Mammary epithelial cell (primary cell): ENCODE measurements around the gene MAPKAPK3.

Experiments used
- EZH2 ChIP-seq: IDR thresholded peaks from 2 replicates; pipeline ENCODE4 v1.6.1; 2012; ENCODE audit warnings: low read length, inconsistent platforms, borderline replicate concordance
- TF ChIP-seq, protein P1 (sequence below), 2 donors: IDR thresholded peaks in 1 of 2; conservative IDR thresholded peaks in 1 of 2; 2 replicates each; pipeline ENCODE4 v1.5.1; 2011 to 2012; ENCODE audit warnings: inconsistent platforms in 2 of 2, low read length in 2 of 2, mild to moderate bottlenecking in 2 of 2, control low read depth in 1 of 2, low read depth in 1 of 2; ENCODE audit not compliant: insufficient read depth in 1 of 2; ENCODE audit errors: extremely low read depth in 1 of 2

GRCh38 chr3:50620420-50620819 is 3.5 kb downstream of the MAPKAPK3 start:
- TF ChIP-seq, protein P1, sequence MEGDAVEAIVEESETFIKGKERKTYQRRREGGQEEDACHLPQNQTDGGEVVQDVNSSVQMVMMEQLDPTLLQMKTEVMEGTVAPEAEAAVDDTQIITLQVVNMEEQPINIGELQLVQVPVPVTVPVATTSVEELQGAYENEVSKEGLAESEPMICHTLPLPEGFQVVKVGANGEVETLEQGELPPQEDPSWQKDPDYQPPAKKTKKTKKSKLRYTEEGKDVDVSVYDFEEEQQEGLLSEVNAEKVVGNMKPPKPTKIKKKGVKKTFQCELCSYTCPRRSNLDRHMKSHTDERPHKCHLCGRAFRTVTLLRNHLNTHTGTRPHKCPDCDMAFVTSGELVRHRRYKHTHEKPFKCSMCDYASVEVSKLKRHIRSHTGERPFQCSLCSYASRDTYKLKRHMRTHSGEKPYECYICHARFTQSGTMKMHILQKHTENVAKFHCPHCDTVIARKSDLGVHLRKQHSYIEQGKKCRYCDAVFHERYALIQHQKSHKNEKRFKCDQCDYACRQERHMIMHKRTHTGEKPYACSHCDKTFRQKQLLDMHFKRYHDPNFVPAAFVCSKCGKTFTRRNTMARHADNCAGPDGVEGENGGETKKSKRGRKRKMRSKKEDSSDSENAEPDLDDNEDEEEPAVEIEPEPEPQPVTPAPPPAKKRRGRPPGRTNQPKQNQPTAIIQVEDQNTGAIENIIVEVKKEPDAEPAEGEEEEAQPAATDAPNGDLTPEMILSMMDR (conservative IDR thresholded peaks at IDR 0.05 in 1 of 2, IDR thresholded peaks at IDR 0.05 in 1 of 2; ENCODE audit: extremely low read depth in 1 of 2, insufficient read depth in 1 of 2, low read depth in 1 of 2, low read length in 2 of 2) = no peak
- no peak for TF ChIP-seq EZH2
